K562 (cell line): ENCODE measurements around the gene PLCB1.

Experiments
- ARNT ChIP-seq, 2 experiments: fragments of 450-650 bp; IDR thresholded peaks; 2 replicates each; pipeline ENCODE4 v1.6.1; 2016; ENCODE audit warnings: mild to moderate bottlenecking in 1 of 2
- EZH2 ChIP-seq: IDR thresholded peaks from 2 replicates; pipeline ENCODE4 v1.6.1; 2012; ENCODE audit warnings: low read depth, mild to moderate bottlenecking, inconsistent platforms, low read length, borderline replicate concordance
- HDAC2 ChIP-seq: fragments of 450-650 bp; IDR thresholded peaks from 2 replicates; pipeline ENCODE4 v1.6.1; 2016; ENCODE audit warnings: mild to moderate bottlenecking
- HMGN3 ChIP-seq: IDR thresholded peaks from 2 replicates; pipeline ENCODE4 v1.6.1; 2011; ENCODE audit warnings: borderline replicate concordance, low read depth, mild to moderate bottlenecking, mixed read lengths, low read length; ENCODE audit not compliant: insufficient read length; ENCODE audit errors: extremely low read depth
- JUND ChIP-seq, 2 experiments: IDR thresholded peaks; 2 replicates in 1 of 2; 3 replicates in 1 of 2; pipeline ENCODE4 v1.6.1; 2011; ENCODE audit warnings: borderline replicate concordance in 2 of 2, low read depth in 2 of 2, low read length in 2 of 2, improper control_type of control experiment in 1 of 2, missing biosample characterization in 1 of 2, missing genetic modification characterization in 1 of 2, missing genetic modification reagents in 1 of 2
- MAFK ChIP-seq: IDR thresholded peaks from 2 replicates; pipeline ENCODE4 v1.6.1; 2011; ENCODE audit warnings: low read length, improper control_type of control experiment
- MXD1 ChIP-seq: fragments of 250-450 bp; sonication (Bioruptor Pico); IDR thresholded peaks from 2 replicates; pipeline ENCODE4 v1.8.0; 2021; ENCODE audit warnings: borderline replicate concordance, mild to moderate bottlenecking, moderate library complexity; ENCODE audit not compliant: poor library complexity, severe bottlenecking
- POLR2A ChIP-seq: fragments of 450-650 bp; conservative IDR thresholded peaks from 2 replicates; pipeline ENCODE4 v1.6.1; 2016
- RAD21 ChIP-seq, 2 experiments: fragments of 250-450 bp in 1 of 2; fragments of 450-650 bp in 1 of 2; sonication (Bioruptor Pico) in 1 of 2; formaldehyde crosslinking in 1 of 2; IDR thresholded peaks in 1 of 2; conservative IDR thresholded peaks in 1 of 2; 2 replicates each; pipeline versions ENCODE4 v1.4.0 to v1.8.0; 2020 to 2022; ENCODE audit warnings: mild to moderate bottlenecking in 2 of 2, moderate library complexity in 1 of 2
- RFX1 ChIP-seq: fragments of 450-650 bp; IDR thresholded peaks from 2 replicates; pipeline ENCODE4 v1.6.1; 2016; ENCODE audit warnings: mild to moderate bottlenecking, moderate library complexity
- RFX5 ChIP-seq: IDR thresholded peaks from 2 replicates; pipeline ENCODE4 v1.6.1; 2011; ENCODE audit warnings: low read depth, mild to moderate bottlenecking, improper control_type of control experiment, low read length
- RFX7 ChIP-seq: fragments of 250-450 bp; sonication (Bioruptor Pico); IDR thresholded peaks from 2 replicates; pipeline ENCODE4 v1.5.1; 2021; ENCODE audit warnings: mild to moderate bottlenecking
- TAF1 ChIP-seq: IDR thresholded peaks from 2 replicates; pipeline ENCODE4 v1.6.1; 2011; ENCODE audit warnings: mild to moderate bottlenecking, low read length, moderate library complexity; ENCODE audit not compliant: insufficient read depth, control insufficient read depth, severe bottlenecking; ENCODE audit errors: extremely low read depth
- TF ChIP-seq, protein P1 (sequence below): fragments of 250-450 bp; sonication (Bioruptor Pico); IDR thresholded peaks from 2 replicates; pipeline ENCODE4 v1.5.0; 2020; ENCODE audit warnings: mild to moderate bottlenecking, borderline replicate concordance

- no peak for TF ChIP-seq HMGN3
- TF ChIP-seq JUND (IDR thresholded peaks at IDR 0.05; ENCODE audit: borderline replicate concordance, low read depth, low read length) = no peak
- no peak for TF ChIP-seq JUND (tag; IDR thresholded peaks at IDR 0.05; ENCODE audit: borderline replicate concordance, low read depth, low read length)
- TF ChIP-seq MXD1 (CRISPR knock-in tag) = no peak
- TF ChIP-seq MAFK = no peak
- TF ChIP-seq TAF1 = no peak
- TF ChIP-seq RAD21 (CRISPR knock-in tag; conservative IDR thresholded peaks at IDR 0.05 in 1 of 2, IDR thresholded peaks at IDR 0.05 in 1 of 2) = no peak
- TF ChIP-seq, protein P1, sequence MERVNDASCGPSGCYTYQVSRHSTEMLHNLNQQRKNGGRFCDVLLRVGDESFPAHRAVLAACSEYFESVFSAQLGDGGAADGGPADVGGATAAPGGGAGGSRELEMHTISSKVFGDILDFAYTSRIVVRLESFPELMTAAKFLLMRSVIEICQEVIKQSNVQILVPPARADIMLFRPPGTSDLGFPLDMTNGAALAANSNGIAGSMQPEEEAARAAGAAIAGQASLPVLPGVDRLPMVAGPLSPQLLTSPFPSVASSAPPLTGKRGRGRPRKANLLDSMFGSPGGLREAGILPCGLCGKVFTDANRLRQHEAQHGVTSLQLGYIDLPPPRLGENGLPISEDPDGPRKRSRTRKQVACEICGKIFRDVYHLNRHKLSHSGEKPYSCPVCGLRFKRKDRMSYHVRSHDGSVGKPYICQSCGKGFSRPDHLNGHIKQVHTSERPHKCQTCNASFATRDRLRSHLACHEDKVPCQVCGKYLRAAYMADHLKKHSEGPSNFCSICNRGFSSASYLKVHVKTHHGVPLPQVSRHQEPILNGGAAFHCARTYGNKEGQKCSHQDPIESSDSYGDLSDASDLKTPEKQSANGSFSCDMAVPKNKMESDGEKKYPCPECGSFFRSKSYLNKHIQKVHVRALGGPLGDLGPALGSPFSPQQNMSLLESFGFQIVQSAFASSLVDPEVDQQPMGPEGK (CRISPR knock-in tag) = no peak
- no peak for TF ChIP-seq EZH2
- no peak for TF ChIP-seq HDAC2
- no peak for TF ChIP-seq RFX7 (CRISPR knock-in tag)
- no peak for TF ChIP-seq RFX1
- TF ChIP-seq POLR2A = no peak
- no peak for TF ChIP-seq RFX5
- no peak for TF ChIP-seq ARNT (IDR thresholded peaks at IDR 0.05)
These were observed 516.4 kb downstream of the PLCB1 start for GRCh38 chr20:8648466-8648865.
